Activated naive CD8-positive, alpha-beta T cell (primary cell): Measurements from ENCODE around the gene CDH23.

Source experiments
- H3K27ac Mint-ChIP-seq: one replicate; pipeline ENCODE4 v1.8.0; 2021; ENCODE audit warnings: mixed read lengths
- H3K27me3 Mint-ChIP-seq: one replicate; pipeline ENCODE4 v1.8.0; 2021; ENCODE audit warnings: mixed read lengths
- H3K36me3 Mint-ChIP-seq: one replicate; pipeline ENCODE4 v1.8.0; 2021; ENCODE audit warnings: mixed read lengths
- H3K4me1 Mint-ChIP-seq: one replicate; pipeline ENCODE4 v1.8.0; 2021; ENCODE audit warnings: low read depth, mixed read lengths
- H3K4me3 Mint-ChIP-seq: one replicate; pipeline ENCODE4 v1.8.0; 2021; ENCODE audit warnings: mild to moderate bottlenecking, mixed read lengths
- H3K9me3 Mint-ChIP-seq: one replicate; pipeline ENCODE4 v1.8.0; 2021; ENCODE audit warnings: low read depth, mixed read lengths

CDH23 gene

GRCh38 chr10:71734797-71735196 lies 338.1 kb downstream of the CDH23 start:
- Mint-ChIP-seq H3K27me3 (no peaks in the 10 kb centered on the region), H3K36me3 (peaks cover 3% of the 10 kb centered on the region), H3K27ac (peak overlapping the region; percentile 98)

GRCh38 chr10:71735709-71736569 lies 339.2 kb downstream of the CDH23 start:
- H3K4me3 Mint-ChIP-seq: peak overlapping the region; percentile 27
- peaks cover 3% of the 10 kb centered on the region for H3K36me3 Mint-ChIP-seq
- H3K9me3 Mint-ChIP-seq: no peaks in the 10 kb centered on the region
- peaks cover 96% of the 10 kb centered on the region for H3K4me1 Mint-ChIP-seq
- H3K27ac Mint-ChIP-seq: peak overlapping the region; percentile 98
- no peaks in the 10 kb centered on the region for H3K27me3 Mint-ChIP-seq

More at GRCh38 chr10:71734797-71735196, 338.1 kb downstream of the CDH23 start:
- peaks cover 96% of the 10 kb centered on the region for H3K4me1 Mint-ChIP-seq
- peak overlapping the region; percentile 35 for H3K4me3 Mint-ChIP-seq
- H3K9me3 Mint-ChIP-seq: no peaks in the 10 kb centered on the region

GRCh38 chr10:71736570-71736952 lies 339.8 kb downstream of the CDH23 start:
- no peaks in the 10 kb centered on the region for H3K9me3 Mint-ChIP-seq

GRCh38 chr10:71737001-71737833 lies 340.5 kb downstream of the CDH23 start:
- Mint-ChIP-seq H3K4me3 (peak overlapping the region; percentile 62), H3K36me3 (peaks cover 4% of the 10 kb centered on the region), H3K9me3 (no peaks in the 10 kb centered on the region), H3K27ac (peak overlapping the region; percentile 98), H3K27me3 (no peaks in the 10 kb centered on the region), H3K4me1 (peaks cover 96% of the 10 kb centered on the region)

More at GRCh38 chr10:71736570-71736952, 339.8 kb downstream of the CDH23 start:
- peaks cover 3% of the 10 kb centered on the region for H3K36me3 Mint-ChIP-seq
- H3K4me3 Mint-ChIP-seq: peak overlapping the region; percentile 27
- H3K4me1 Mint-ChIP-seq: peaks cover 96% of the 10 kb centered on the region
- H3K27ac Mint-ChIP-seq: peak overlapping the region; percentile 98
- no peaks in the 10 kb centered on the region for H3K27me3 Mint-ChIP-seq

- Mint-ChIP-seq H3K27ac (peak overlapping the region; percentile 98), H3K9me3 (no peaks in the 10 kb centered on the region), H3K27me3 (no peaks in the 10 kb centered on the region), H3K4me3 (peak overlapping the region; percentile 62), H3K4me1 (peaks cover 96% of the 10 kb centered on the region), H3K36me3 (peaks cover 7% of the 10 kb centered on the region)
These were observed 341.1 kb downstream of the CDH23 start for GRCh38 chr10:71737834-71738197.

- Mint-ChIP-seq H3K4me3 (peak overlapping the region; percentile 38), H3K27me3 (no peaks in the 10 kb centered on the region), H3K36me3 (peaks cover 4% of the 10 kb centered on the region)
These were observed 342.7 kb downstream of the CDH23 start for GRCh38 chr10:71739358-71739900.

GRCh38 chr10:71740069-71740653 lies 343.4 kb downstream of the CDH23 start:
- H3K27me3 Mint-ChIP-seq: no peaks in the 10 kb centered on the region
- H3K9me3 Mint-ChIP-seq: no peaks in the 10 kb centered on the region
- peak overlapping the region; percentile 98 for H3K27ac Mint-ChIP-seq
- H3K36me3 Mint-ChIP-seq: peaks cover 6% of the 10 kb centered on the region
- H3K4me1 Mint-ChIP-seq: peaks cover 96% of the 10 kb centered on the region
- peak overlapping the region; percentile 44 for H3K4me3 Mint-ChIP-seq

More at GRCh38 chr10:71739358-71739900, 342.7 kb downstream of the CDH23 start:
- Mint-ChIP-seq H3K4me1 (peaks cover 96% of the 10 kb centered on the region), H3K27ac (peak overlapping the region; percentile 98), H3K9me3 (no peaks in the 10 kb centered on the region)

GRCh38 chr10:71741029-71741428 lies 344.3 kb downstream of the CDH23 start:
- Mint-ChIP-seq H3K4me1 (peaks cover 96% of the 10 kb centered on the region), H3K36me3 (peaks cover 6% of the 10 kb centered on the region), H3K27ac (peak overlapping the region; percentile 98), H3K27me3 (no peaks in the 10 kb centered on the region), H3K4me3 (peak overlapping the region; percentile 72), H3K9me3 (no peaks in the 10 kb centered on the region)

GRCh38 chr10:71741671-71742070 lies 345.0 kb downstream of the CDH23 start:
- Mint-ChIP-seq H3K36me3 (peaks cover 6% of the 10 kb centered on the region), H3K27ac (peak overlapping the region; percentile 98), H3K4me3 (peak overlapping the region; percentile 72)

GRCh38 chr10:71742301-71743088 lies 345.8 kb downstream of the CDH23 start:
- peak overlapping the region; percentile 72 for H3K4me3 Mint-ChIP-seq
- H3K36me3 Mint-ChIP-seq: peaks cover 6% of the 10 kb centered on the region
- no peaks in the 10 kb centered on the region for H3K9me3 Mint-ChIP-seq
- H3K27me3 Mint-ChIP-seq: no peaks in the 10 kb centered on the region
- peaks cover 96% of the 10 kb centered on the region for H3K4me1 Mint-ChIP-seq
- H3K27ac Mint-ChIP-seq: peak overlapping the region; percentile 98

More at GRCh38 chr10:71741671-71742070, 345.0 kb downstream of the CDH23 start:
- peaks cover 96% of the 10 kb centered on the region for H3K4me1 Mint-ChIP-seq
- H3K27me3 Mint-ChIP-seq: no peaks in the 10 kb centered on the region
- no peaks in the 10 kb centered on the region for H3K9me3 Mint-ChIP-seq

GRCh38 chr10:71743089-71743838 lies 346.5 kb downstream of the CDH23 start:
- H3K36me3 Mint-ChIP-seq: peaks cover 6% of the 10 kb centered on the region
- H3K27ac Mint-ChIP-seq: peak overlapping the region; percentile 98
- peak overlapping the region; percentile 72 for H3K4me3 Mint-ChIP-seq
- H3K4me1 Mint-ChIP-seq: peaks cover 96% of the 10 kb centered on the region
- no peaks in the 10 kb centered on the region for H3K27me3 Mint-ChIP-seq
- no peaks in the 10 kb centered on the region for H3K9me3 Mint-ChIP-seq

- H3K4me1 Mint-ChIP-seq: peaks cover 99% of the 10 kb centered on the region
- peaks cover 9% of the 10 kb centered on the region for H3K36me3 Mint-ChIP-seq
- H3K27me3 Mint-ChIP-seq: no peaks in the 10 kb centered on the region
- peak overlapping the region; percentile 98 for H3K27ac Mint-ChIP-seq
- H3K4me3 Mint-ChIP-seq: no peak overlapping the region
- H3K9me3 Mint-ChIP-seq: no peaks in the 10 kb centered on the region
These were observed 347.1 kb downstream of the CDH23 start for GRCh38 chr10:71743866-71744265.

GRCh38 chr10:71744897-71745663 lies 348.4 kb downstream of the CDH23 start:
- no peak overlapping the region for H3K4me3 Mint-ChIP-seq
- peaks cover 11% of the 10 kb centered on the region for H3K36me3 Mint-ChIP-seq
- H3K4me1 Mint-ChIP-seq: peaks cover 99% of the 10 kb centered on the region
- H3K9me3 Mint-ChIP-seq: no peaks in the 10 kb centered on the region
- H3K27me3 Mint-ChIP-seq: no peaks in the 10 kb centered on the region
- peak overlapping the region; percentile 98 for H3K27ac Mint-ChIP-seq
